OCI-LY3 (cell line): ENCODE results near the gene LRP1B.

Experiments used
- H2AFZ ChIP-seq: fragments of 200-600, 300-600 bp; shearing (Covaris generic); 2 replicates; pipeline ENCODE4 v1.6.0; 2014; ENCODE audit warnings: antibody characterized with exemption, low read depth, low read length
- H3K27ac ChIP-seq: fragments of 200-600, 300-600 bp; sonication (generic); 2 replicates; pipeline ENCODE4 v1.5.1; 2014; ENCODE audit warnings: mild to moderate bottlenecking, low read length, moderate library complexity, mixed read lengths
- H3K27me3 ChIP-seq: fragments of 200-600, 300-600 bp; sonication (generic); 2 replicates; pipeline ENCODE4 v1.6.1; 2014; ENCODE audit warnings: low read depth, low read length, mixed read lengths
- H3K36me3 ChIP-seq: fragments of 200-600, 300-600 bp; sonication (generic); replicated peaks from 2 replicates; pipeline ENCODE3; 2014; ENCODE audit warnings: low read depth, low read length, mixed read lengths
- H3K4me1 ChIP-seq: fragments of 300-600, 200-600 bp; sonication (generic); 2 replicates; pipeline ENCODE4 v1.6.1; 2014; ENCODE audit warnings: low read length, mixed read lengths
- H3K4me2 ChIP-seq: fragments of 200-600, 300-600 bp; sonication (generic); 2 replicates; pipeline ENCODE4 v1.6.1; 2014; ENCODE audit warnings: low read length, mixed read lengths
- H3K4me3 ChIP-seq: fragments of 300-600, 200-600 bp; sonication (generic); 2 replicates; pipeline ENCODE4 v1.5.1; 2014; ENCODE audit warnings: antibody characterized with exemption, mild to moderate bottlenecking, low read length, moderate library complexity
- H3K79me2 ChIP-seq: fragments of 300-600, 200-600 bp; shearing (Covaris generic); 2 replicates; pipeline ENCODE4 v1.6.1; 2014; ENCODE audit warnings: mild to moderate bottlenecking, low read length, mixed read lengths
- H3K9ac ChIP-seq: fragments of 300-600, 200-600 bp; shearing (Covaris generic); 2 replicates; pipeline ENCODE4 v1.6.0; 2014; ENCODE audit warnings: mild to moderate bottlenecking, low read length, moderate library complexity
- H3K9me3 ChIP-seq: fragments of 200-600, 300-600 bp; shearing (Covaris generic); 2 replicates; pipeline ENCODE4 v1.6.1; 2014; ENCODE audit warnings: low read length, mixed read lengths; ENCODE audit not compliant: insufficient read depth
- H4K20me1 ChIP-seq: fragments of 200-600, 300-600 bp; sonication (generic); 2 replicates; pipeline ENCODE4 v1.6.1; 2016; ENCODE audit warnings: low read length, mixed read lengths; ENCODE audit not compliant: insufficient read depth
- EZH2phosphoT487 ChIP-seq: fragments of 200-600 bp; shearing (Covaris generic); IDR thresholded peaks from 2 replicates; pipeline ENCODE4 v1.6.1; 2018; ENCODE audit warnings: antibody characterized with exemption, mixed run types, low read depth
- TF ChIP-seq, protein P1 (sequence below): fragments of 200-600, 300-600 bp; sonication (generic); IDR thresholded peaks from 2 replicates; pipeline ENCODE4 v1.5.1; 2014; ENCODE audit warnings: antibody characterized with exemption, low read length, low read depth

LRP1B gene

GRCh38 chr2:141524777-141525176, 606.0 kb downstream of the LRP1B start:
- Histone ChIP-seq H2AFZ (no peak overlapping the region), H3K27ac (no peak overlapping the region), H3K4me1 (peaks cover 22% of the 10 kb centered on the region), H3K27me3 (no peaks in the 10 kb centered on the region), H3K36me3 (no peaks in the 10 kb centered on the region), H3K9me3 (no peaks in the 10 kb centered on the region), H3K79me2 (no peaks in the 10 kb centered on the region), H3K9ac (no peak overlapping the region), H3K4me2 (no peak overlapping the region), H3K4me3 (no peak overlapping the region), H4K20me1 (no peaks in the 10 kb centered on the region)
- TF ChIP-seq, protein P1, sequence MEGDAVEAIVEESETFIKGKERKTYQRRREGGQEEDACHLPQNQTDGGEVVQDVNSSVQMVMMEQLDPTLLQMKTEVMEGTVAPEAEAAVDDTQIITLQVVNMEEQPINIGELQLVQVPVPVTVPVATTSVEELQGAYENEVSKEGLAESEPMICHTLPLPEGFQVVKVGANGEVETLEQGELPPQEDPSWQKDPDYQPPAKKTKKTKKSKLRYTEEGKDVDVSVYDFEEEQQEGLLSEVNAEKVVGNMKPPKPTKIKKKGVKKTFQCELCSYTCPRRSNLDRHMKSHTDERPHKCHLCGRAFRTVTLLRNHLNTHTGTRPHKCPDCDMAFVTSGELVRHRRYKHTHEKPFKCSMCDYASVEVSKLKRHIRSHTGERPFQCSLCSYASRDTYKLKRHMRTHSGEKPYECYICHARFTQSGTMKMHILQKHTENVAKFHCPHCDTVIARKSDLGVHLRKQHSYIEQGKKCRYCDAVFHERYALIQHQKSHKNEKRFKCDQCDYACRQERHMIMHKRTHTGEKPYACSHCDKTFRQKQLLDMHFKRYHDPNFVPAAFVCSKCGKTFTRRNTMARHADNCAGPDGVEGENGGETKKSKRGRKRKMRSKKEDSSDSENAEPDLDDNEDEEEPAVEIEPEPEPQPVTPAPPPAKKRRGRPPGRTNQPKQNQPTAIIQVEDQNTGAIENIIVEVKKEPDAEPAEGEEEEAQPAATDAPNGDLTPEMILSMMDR, result no peak
- no peak for TF ChIP-seq EZH2phosphoT487

DNA sequence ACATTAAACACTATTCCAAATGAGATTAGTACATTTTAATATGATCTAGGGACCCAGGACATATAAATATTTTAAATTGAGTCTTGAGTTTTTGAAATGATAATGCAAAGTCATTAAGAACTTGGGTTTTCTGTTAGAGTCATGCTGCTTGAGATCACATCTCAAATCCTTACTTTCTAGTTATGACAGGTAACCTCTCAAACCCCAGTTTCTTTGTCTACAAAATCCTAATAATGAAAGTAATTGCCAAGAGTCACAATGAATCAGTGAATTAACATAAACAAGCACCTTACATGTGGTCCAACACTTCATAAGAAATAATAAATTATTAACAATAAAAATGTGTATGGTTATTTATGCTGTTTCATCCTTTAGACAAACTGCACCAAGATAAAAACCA, 607.6 kb downstream of the LRP1B start:
- no peak overlapping the region for H3K4me2 ChIP-seq

GRCh38 chr2:141522702-141523101, 608.1 kb downstream of the LRP1B start:
- H3K9me3 ChIP-seq, result no peaks in the 10 kb centered on the region
- no peaks in the 10 kb centered on the region for H3K27me3 ChIP-seq
- H3K4me3 ChIP-seq, result no peak overlapping the region
- H2AFZ ChIP-seq, result no peak overlapping the region
- no peak for TF ChIP-seq EZH2phosphoT487
- TF ChIP-seq, protein P1, result no peak
- no peak overlapping the region for H3K27ac ChIP-seq
- H4K20me1 ChIP-seq, result no peaks in the 10 kb centered on the region
- no peak overlapping the region for H3K4me2 ChIP-seq
- no peak overlapping the region for H3K9ac ChIP-seq
- H3K79me2 ChIP-seq, result no peaks in the 10 kb centered on the region
- no peaks in the 10 kb centered on the region for H3K36me3 ChIP-seq
- H3K4me1 ChIP-seq, result peaks cover 22% of the 10 kb centered on the region

More for the DNA sequence above, 607.6 kb downstream of the LRP1B start:
- H3K79me2 ChIP-seq, result no peaks in the 10 kb centered on the region
- H3K9me3 ChIP-seq, result no peaks in the 10 kb centered on the region
- H3K9ac ChIP-seq, result no peak overlapping the region
- TF ChIP-seq, protein P1, result no peak
- TF ChIP-seq EZH2phosphoT487, result no peak
- H3K36me3 ChIP-seq, result no peaks in the 10 kb centered on the region
- H3K27me3 ChIP-seq, result no peaks in the 10 kb centered on the region
- no peaks in the 10 kb centered on the region for H4K20me1 ChIP-seq
- H2AFZ ChIP-seq, result no peak overlapping the region
- peaks cover 22% of the 10 kb centered on the region for H3K4me1 ChIP-seq
- H3K4me3 ChIP-seq, result no peak overlapping the region
- H3K27ac ChIP-seq, result no peak overlapping the region

GRCh38 chr2:141522048-141522447, 608.8 kb downstream of the LRP1B start:
- Histone ChIP-seq H3K4me3 (no peak overlapping the region), H4K20me1 (no peaks in the 10 kb centered on the region), H3K36me3 (no peaks in the 10 kb centered on the region)

More at GRCh38 chr2:141522048-141522447, 608.8 kb downstream of the LRP1B start:
- Histone ChIP-seq H3K27ac (no peak overlapping the region), H3K9ac (no peak overlapping the region), H3K27me3 (no peaks in the 10 kb centered on the region), H3K4me1 (peaks cover 22% of the 10 kb centered on the region), H2AFZ (no peak overlapping the region), H3K9me3 (no peaks in the 10 kb centered on the region), H3K4me2 (peak overlapping the region; percentile 27; the same call in 1 of the 2 replicates), H3K79me2 (no peaks in the 10 kb centered on the region)
- no peak for TF ChIP-seq EZH2phosphoT487
- TF ChIP-seq, protein P1, result no peak
